NCI-H2227 treated with DMSO at 0.1 percent for 48 hours (cell line): ENCODE results near the gene ZMAT5.
"Not testable (repeated sequence)": the region's sequence is repeated elsewhere in the genome, so short reads cannot be mapped to it uniquely, and the experiment has no call there.

Experiments
- DNase-seq: peaks from one replicate; lab custom pipeline; 2025; lab: John Stamatoyannopoulos, UW

Gene ZMAT5

DNA sequence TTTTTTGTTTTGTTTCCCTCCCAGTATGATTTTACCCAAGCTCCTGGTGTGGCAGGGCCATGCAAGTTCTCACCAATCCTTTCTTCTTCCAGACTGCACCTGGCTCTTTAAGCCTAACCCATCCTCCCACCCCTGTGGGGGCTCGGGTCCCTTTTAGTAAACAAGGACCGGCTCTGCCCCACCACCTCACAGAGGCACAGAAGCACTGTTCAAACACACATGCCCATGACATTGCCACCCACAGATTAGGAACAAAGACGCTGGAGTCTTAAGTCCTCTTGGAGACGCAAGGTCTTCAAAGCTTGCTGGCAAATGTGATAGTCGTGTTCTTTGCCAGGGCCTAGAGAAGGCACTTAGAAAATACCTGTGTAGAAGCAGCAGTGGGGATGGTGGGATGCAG is 19.2 kb upstream of the ZMAT5 start:
- DNase-seq = no peak

DNA sequence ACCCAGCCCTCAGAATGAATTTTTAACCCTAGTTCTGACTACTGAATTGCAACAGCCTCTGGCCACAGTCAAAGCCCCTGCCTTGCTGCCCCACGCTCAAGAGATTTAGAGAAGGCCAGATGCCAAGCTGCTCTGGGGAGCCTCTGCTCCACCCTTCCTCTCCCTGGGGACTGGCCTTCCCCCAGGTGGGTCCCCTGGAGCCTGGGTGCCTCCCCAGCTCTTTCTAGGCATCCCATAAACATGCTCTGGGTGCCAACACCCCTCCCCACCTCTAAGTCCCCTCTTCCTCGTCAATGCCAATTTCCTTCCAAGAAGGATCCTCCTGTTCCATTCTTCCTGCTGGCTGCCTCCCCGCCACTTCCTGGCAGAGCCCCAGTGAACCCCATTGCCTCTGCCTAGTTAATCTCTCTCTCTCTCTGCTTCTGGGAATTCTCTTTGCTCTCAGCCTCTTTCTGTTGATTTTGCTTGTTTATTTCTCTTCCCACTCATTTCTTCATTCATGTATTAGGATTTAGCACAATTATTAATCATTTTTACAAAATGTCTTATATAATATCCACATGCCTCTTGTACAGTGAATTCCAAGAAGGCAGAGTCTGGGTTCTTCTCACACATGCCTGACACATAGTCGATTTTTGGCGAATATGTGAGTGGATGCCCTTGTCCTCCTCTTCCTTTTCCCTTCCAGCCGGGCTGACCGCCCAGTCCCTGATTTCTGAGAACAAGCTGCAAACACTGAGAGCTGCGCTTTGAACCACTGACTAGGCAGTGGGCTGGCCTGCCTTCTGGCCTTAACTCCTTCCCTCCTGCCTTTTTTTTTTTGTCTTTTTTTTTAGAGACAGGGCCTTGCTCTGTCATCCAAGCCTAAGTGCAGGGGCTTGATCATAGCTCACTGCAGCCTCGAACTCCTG is 17.9 kb upstream of the ZMAT5 start:
- no peak for DNase-seq

DNA sequence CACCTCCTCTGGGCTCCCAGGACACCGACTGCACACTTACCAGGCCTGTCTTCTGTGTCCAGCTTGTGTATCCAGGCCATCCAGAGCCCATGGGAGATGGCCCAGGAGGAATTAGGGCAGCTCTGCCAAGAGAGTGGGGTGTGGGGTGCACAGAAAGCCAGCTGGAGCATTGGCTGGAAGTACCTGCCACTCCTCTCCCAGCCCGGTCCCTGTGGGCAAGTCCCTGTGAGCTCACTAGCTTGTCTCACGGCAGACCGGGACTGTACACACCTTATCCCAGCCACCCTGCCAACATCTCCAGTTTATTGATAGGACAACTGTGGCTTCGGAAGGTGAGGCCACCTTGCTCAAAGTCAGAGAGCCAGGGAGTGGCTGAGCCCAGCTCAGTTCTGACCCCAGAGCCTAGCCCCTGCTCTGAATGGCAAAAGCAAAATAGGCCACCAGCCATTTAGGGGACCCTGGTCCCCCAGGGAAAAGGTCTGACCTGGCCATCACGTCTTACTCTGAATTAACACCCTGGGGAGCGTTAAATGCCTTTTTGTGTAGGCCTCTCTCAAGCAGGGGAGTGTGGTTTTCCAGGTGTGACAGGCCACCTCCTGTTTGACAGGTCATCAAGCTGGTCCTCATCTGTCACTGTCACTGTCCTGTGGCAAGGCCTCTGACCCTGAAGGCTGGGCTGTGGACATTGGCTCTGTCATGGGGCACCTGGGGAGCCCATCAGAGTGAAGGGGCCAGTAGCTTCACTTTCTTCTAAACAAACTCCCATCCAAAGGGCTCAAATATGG is 15.4 kb upstream of the ZMAT5 start:
- no peak for DNase-seq

DNA sequence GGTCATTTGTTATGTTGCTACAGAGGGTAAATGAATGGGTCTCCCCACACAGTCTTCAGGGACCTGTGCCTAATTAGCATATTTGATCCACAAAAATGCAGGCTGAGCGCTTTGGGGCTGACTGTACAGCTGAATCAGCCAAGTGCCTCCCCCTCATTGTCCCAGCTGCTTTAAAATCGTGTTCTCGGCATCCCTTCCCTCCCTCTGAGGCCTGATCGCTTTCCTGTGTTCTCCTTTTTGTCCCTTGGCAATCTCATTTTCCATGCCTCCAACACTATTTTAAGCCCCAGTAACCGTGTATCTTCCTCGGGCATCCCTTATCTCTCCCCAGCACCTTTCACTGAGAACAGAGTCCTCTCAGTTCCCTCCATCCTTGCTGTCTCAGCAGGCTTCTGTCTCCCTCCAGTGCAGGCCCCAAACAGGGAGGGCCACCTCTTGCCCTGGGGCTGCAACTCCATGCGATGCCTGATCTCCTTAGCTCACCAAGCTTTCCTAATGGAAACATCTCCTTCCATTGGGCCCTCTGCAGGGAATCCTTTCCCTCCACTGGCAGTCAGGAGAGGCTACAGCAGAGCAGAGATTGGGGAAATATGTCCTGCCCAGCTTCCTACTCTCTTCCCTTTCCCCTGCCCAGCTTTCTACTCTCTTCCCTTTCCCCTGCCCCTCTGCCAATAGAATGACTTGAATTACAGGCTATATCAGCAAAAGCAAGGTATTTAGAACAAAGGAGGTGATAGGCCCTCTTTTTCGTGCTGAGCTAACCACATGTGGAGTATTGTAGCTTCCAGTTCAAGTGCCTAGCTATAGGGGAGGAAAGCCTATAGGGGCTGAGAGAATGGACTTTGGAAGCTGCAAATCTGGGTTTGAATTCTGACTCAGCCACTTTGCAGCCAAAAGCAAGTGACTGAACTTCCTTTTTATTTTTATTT is 14.2 kb upstream of the ZMAT5 start:
- DNase-seq = no peak

DNA sequence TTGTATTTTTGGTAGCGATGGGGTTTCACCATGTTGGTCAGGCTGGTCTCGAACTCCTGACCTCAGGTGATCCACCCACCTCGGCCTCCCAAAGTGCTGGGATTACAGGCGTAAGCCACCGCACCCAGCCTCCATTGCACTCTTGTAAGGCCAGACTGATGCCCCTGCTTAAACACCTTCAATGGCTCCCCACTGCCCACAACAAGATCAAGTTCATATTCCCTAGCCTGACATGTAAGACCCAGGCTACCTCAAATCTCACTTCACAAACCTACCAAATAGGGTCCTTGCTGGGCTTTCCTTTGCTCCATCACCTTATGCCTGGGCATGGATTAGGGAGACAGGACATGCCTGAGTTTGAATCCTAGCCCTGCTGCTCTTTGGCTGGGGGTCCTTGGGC is 13.4 kb upstream of the ZMAT5 start:
- DNase-seq = no peak

DNA sequence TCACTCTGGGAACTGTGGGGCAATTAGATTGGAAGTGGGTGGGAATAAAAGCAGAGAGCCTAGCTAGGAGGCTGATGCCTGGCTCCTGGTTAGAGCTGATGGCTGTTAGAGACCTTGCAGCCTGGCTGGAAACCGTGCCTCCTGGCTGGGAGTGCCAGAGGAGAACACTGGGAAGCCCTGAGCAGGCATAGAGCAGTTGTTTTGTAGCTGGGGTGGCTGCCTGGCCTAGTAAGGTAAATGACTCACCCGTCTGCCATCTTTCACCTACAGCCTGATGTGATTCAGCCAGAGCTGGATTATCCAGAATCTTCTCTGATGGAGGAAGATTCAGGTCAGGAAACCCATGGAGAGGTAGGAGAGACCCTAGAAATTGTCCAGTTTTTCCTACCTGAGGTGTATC is 6.4 kb upstream of the ZMAT5 start:
- no peak for DNase-seq

DNA sequence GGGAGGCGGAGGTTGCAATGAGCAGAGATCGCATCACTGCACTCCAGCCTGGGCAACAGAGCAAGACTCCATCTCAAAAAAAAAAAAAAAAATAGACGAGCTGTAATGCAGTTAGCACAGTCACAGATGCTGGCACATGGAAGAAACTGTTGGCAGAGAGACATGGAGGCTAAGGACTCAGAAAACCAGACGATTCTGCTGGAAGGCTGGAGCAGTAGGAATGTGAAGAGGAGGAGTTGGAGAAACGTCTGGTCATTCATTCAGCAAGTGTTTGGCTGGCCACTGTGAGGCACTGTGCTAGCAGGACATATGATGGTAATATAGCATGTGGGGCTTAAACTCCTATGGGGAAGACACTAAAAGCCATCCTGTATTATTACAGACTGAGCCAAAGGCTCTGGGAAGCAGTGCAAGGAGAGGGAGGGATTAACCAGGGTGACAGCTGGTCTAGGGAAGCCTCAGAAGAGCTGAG is 5.4 kb upstream of the ZMAT5 start:
- no peak for DNase-seq

DNA sequence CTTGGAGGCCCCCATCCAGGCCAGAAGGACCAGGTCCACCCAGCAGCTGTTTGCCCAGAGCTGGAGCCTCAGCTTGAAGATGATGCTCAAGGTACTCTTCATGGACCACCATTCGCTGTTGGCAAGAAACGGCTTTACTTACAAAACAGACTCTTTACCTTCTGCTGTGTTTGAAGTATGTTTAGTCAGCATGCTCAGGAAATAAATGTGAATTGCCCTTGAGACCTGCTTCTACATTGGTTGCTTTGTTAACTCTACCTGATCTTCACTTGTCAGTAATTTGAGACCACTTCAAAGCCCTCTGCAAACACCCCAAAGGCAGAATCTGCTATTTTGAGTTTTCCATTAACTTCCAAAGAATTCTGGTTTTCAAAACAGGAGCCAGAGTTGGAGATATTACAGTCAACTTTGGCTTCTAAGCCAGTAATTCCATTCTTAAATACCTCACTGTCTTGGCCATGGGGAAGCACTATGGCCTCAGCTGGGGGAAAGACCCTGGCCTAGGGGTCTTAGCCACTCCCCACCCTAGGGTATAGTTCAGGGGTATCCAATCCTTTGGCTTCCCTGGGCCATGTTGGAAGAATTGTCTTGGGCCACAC is 3.0 kb upstream of the ZMAT5 start:
- DNase-seq = no peak

DNA sequence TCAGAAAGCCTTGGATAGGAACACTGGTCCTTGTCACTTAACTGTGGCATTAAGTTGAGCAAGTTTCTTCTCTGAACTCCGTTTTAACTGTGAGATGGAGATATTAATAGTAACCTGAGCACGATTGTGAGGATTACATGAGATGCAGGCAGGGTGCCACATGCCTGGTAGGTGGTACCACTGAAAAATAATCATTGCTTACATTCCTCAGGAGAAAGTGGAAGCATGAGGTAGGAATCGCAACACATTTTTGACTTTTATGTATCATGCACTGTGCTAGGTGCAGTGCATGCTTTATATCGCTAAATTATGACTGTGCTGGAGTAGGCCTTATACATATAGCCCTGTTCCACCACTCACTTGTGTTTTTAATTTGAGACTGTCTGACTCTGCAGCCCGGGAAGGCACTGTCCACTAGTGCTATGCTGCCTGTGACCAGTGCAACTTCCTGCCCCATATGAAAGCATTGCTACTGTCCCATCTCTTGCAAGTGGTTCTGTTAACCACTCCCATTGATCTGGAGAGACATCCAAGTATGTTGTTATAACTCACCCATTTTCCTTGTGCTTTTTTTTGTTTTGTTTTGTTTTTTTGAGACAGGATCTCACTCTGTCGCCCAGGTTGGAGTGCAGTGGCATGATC is 1.4 kb upstream of the ZMAT5 start:
- DNase-seq = no peak

DNA sequence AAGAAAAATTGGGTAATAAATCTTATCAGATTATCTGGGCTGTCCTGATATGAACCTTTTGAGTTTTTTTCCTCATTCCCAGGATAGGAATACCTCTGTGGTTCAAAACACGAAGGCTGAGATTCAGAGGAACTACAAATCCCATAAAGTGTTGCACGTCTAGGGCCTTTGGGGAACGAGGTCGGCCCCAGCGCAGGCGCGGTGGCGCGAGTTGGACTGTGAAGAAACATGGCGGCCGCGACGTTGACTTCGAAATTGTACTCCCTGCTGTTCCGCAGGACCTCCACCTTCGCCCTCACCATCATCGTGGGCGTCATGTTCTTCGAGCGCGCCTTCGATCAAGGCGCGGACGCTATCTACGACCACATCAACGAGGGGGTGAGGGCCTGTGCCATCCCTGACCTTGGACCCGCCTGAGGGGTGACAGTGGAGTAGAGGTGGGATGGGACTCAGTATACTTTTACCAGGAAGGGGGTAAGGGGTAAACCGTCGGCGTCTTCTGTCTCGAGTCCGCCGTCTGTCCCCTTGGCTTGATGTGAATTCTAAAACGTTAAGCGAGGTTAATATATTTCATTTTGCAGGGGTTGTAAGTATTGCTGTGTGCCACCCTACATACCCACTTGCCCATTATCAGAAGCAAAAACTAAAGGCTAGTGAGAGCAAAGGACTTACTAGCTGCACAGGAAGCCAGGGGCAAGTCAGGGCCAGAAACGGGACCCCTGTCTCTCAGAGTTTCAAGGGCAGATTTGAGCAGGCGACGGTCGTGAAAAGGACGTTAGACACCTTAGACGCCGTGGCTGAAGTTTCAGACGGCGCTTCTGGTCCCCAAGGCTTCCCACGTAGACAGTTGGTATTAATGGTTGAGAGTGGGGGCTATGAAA is 604 bp upstream of the ZMAT5 start, which contains the start of gene UQCR10:
TSS of gene UQCR10 (plus strand) at position 199 of the 881 bp plus-strand sequence. CDS start at position 229, 30 bp downstream.
- DNase-seq = peak; percentile 92

DNA sequence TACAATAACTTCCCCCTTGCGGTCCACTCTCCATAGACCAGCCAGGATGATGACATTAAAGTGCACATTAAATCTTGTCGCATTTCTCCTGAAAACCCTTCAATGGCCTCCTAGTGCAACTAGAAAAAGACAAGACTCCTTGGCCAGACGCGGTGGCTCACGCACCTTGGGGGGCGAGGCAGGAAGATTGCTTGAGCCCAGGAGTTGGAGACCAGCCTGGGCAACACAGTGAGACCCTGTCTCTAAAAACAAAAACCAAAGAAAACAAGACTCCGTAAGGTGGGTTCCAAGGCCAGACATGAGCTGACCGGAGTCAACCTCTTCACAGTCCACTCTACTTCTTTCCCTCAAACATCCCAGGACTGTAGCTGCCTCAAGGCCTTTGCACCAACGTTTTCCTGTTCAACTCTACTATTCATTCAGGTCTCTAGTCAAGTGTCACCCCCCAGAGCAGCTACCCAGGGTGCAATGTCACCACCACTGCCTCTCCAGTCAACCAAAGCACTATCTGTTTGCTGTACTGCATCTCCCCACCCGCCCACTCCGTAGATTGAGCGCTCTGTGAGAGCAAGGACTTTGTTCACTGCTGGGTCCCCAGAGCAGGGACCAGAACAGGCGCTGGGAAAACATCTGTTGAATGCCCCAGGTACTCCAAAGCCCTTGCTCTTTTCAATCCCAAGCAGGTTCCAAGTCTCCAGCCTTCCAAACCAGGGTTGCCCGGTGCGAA is 739 bp downstream of the ZMAT5 start:
- DNase-seq = no peak

DNA sequence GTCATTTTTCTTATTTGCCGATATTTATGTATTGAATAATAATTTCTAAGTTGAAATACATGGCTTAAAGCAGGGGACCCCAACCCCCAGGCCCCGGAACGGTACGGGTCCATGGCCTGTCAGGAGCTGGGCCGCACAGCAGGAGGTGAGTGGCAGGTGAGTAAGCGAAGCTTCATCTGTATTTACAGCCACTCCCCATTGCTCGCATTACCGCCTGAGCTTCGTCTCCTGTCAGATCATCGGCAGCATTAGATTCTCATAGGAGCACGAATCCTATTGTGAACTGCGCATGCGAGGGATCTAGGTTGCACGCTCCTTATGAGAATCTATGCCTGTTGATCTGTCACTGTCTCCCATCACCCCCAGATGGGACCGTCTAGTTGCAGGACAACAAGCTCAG is 4.5 kb downstream of the ZMAT5 start:
- DNase-seq = peak; percentile 28

DNA sequence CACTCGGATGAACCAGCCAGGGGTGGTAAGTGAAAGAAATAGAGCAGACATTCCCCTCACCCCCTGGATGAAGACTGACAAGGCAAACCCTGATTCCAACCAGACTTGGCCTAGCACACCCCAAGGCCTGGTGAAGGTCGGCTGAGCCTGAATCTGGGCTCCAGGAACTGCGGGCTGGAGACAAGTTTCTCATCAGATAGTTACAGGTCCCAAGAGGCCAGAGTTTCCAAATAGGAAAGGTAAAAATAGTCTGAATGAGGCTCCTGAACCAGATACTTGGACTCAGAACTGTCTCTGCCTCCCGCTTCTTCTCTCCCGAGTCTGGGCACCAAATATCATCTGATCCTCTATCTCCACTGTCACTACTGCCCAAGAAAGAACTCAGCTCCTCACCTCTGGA is 7.8 kb downstream of the ZMAT5 start:
- DNase-seq = no peak

DNA sequence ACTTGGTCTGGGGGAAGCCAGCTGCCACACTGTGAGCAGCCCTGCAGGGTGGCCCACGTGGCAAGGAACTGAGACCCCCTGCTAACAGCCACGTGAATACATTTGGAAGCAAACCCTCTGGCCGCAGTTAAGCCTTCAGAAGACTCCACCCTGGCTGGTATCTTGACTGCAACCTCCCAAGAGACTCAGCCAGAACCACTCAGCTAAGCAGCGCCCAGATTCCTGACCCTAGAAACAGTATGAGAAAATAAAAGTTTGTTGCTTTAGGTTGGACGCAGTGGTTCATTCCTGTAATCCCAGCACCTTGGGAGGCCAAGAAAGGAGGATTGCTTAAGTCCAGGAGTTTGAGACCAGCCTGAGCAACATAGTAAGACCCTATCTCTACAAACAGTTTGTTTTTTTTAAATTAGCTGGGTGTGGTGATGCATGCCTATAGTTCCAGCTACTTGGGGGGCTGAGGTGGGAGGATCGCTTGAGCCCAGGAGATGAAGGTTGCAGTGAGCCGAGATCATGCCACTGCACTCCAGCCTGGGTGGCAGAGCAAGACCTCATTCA is 8.7 kb downstream of the ZMAT5 start:
- no peak for DNase-seq

DNA sequence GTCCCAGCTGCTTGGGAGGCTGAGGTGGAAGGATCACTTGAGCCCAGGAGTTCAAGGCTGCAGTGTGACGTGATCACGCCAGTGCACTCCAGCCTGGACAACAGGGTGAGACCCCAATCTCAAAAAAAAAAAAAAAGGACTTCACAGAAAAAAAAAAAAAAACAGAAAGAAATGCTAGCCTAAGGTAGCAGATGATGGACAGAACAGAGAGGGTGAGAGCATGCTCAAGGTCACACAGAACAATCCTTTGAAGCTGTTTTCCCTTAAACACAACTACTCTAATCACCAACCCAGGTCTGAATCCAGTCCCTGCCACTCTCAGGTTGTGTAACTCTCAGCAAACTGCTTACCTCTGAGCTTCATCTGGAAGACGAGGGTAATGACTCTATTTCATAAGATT is 9.7 kb downstream of the ZMAT5 start:
- no peak for DNase-seq

DNA sequence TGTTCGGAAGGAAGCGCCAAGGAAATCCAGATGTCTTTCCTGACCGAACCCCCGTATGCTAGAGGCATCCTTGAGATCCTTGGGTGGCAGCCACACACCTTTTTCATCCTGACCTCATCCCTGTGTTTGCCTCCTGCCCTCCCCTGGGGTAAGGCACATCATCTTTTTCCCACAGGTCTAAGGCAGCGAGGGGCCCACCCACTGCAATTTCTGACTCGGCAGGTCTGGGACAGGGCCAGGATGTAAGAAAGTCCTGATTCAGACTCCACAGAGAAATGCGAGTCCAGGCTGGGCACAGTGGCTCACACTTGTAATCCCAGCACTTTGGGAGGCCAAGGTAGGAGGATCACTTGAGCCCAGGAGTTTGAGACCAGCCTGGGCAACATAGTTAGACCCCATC is 10.5 kb downstream of the ZMAT5 start:
- no peak for DNase-seq

DNA sequence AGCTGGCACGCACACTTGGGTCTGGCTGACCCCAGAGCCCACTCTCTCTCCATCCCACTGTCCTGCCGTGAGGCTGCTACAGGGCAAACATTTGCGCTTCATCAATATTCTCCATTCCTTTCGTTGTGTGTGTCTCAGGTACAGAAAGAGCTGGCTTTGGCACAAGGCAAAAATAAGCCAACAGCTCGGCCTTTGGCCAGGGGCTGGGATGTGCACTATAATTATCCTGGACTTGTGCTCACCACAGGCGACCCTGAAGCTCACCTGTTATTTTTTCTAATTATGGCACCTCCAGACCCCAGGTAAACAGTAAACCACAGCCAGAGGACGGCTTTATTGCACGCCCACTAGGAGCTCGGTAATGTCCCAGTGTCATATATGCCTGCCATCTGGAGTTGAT is 10.9 kb downstream of the ZMAT5 start:
- no peak for DNase-seq

DNA sequence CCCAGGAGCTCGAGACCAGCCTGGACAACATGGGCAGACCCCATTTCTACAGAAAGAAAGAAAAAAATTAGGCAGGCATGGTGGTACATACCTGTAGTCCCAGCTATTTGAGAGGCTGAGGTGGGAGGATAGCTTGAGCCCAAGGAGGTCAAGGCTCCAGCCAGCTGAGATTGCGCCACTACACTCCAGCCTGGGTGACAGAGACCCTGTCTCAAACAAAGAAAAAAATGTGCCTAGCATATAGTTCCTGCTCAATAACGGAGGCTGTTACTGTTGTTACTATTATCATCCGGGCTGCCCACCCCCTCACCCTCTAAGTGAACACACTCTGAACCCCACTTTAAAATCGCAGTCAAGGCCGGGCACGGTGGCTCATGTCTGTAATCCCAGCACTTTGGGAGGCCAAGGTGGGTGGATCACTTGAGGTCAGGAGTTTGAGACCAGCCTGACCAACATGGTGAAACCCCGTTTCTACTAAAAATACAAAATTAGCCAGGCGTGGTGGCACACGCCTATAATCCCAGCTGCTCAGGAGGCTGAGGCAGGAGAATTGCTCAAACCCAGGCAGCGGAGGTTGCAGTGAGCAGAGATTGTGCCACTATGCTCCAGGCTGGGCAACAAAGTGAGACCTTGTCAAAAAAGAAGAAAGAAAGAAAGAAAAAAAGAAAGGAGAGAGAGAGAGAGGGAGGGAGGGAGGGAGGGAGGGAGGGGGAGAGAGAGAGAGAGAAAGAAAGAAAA is 12.0 kb downstream of the ZMAT5 start:
- not testable (repeated sequence) for DNase-seq
